HG02840 (cell line): ENCODE data around the gene WNT5A.

Experiments used
- ATAC-seq: cut with Tn5 transposase; IDR thresholded peaks from one replicate; pipeline ENCODE4 v1.9.1; 2021; ENCODE audit warnings: mild to moderate bottlenecking, moderate library complexity, moderate number of reproducible peaks; ENCODE audit not compliant: unreplicated experiment, low FRiP score

Gene WNT5A

GRCh38 chr3:55482496-55483195, 4.5 kb downstream of the WNT5A start:
- ATAC-seq = no peak

GRCh38 chr3:55481744-55482495, 5.2 kb downstream of the WNT5A start:
- ATAC-seq = no peak

- no peak for ATAC-seq
These were observed 6.0 kb downstream of the WNT5A start for GRCh38 chr3:55480911-55481743.

GRCh38 chr3:55477306-55478303, 9.5 kb downstream of the WNT5A start:
- ATAC-seq = no peak

- ATAC-seq = no peak
These were observed 10.6 kb downstream of the WNT5A start for GRCh38 chr3:55476515-55476914.

- no peak for ATAC-seq
These were observed 12.9 kb downstream of the WNT5A start for GRCh38 chr3:55474213-55474632.

GRCh38 chr3:55473788-55474187, 13.3 kb downstream of the WNT5A start:
- ATAC-seq = no peak

- no peak for ATAC-seq
These were observed 15.4 kb downstream of the WNT5A start for GRCh38 chr3:55471522-55472280.

GRCh38 chr3:55471084-55471483, 16.0 kb downstream of the WNT5A start:
- ATAC-seq = no peak

GRCh38 chr3:55469957-55470526, 17.1 kb downstream of the WNT5A start:
- no peak for ATAC-seq

- ATAC-seq = no peak
These were observed 18.9 kb downstream of the WNT5A start for GRCh38 chr3:55468251-55468650.

- ATAC-seq = no peak
These were observed 20.0 kb downstream of the WNT5A start for GRCh38 chr3:55467099-55467498.

- ATAC-seq = no peak
These were observed 20.6 kb downstream of the WNT5A start for GRCh38 chr3:55466526-55466925.

- ATAC-seq = no peak
These were observed 25.2 kb downstream of the WNT5A start for GRCh38 chr3:55461896-55462295.

GRCh38 chr3:55459838-55460237, 27.3 kb downstream of the WNT5A start:
- no peak for ATAC-seq

GRCh38 chr3:55458181-55458790, 28.8 kb downstream of the WNT5A start:
- ATAC-seq = no peak

- ATAC-seq = no peak
These were observed 31.2 kb downstream of the WNT5A start for GRCh38 chr3:55455915-55456314.

GRCh38 chr3:55454611-55455010, 32.5 kb downstream of the WNT5A start:
- ATAC-seq = no peak
